ENCODE results near the gene NELFCD.
A peak's percentile ranks its signal among the peaks of the same experiment; 100 is the strongest.
"Not testable (repeated sequence)": the region's sequence is repeated elsewhere in the genome, so short reads cannot be mapped to it uniquely, and the experiment has no call there.

NELFCD gene

DNA sequence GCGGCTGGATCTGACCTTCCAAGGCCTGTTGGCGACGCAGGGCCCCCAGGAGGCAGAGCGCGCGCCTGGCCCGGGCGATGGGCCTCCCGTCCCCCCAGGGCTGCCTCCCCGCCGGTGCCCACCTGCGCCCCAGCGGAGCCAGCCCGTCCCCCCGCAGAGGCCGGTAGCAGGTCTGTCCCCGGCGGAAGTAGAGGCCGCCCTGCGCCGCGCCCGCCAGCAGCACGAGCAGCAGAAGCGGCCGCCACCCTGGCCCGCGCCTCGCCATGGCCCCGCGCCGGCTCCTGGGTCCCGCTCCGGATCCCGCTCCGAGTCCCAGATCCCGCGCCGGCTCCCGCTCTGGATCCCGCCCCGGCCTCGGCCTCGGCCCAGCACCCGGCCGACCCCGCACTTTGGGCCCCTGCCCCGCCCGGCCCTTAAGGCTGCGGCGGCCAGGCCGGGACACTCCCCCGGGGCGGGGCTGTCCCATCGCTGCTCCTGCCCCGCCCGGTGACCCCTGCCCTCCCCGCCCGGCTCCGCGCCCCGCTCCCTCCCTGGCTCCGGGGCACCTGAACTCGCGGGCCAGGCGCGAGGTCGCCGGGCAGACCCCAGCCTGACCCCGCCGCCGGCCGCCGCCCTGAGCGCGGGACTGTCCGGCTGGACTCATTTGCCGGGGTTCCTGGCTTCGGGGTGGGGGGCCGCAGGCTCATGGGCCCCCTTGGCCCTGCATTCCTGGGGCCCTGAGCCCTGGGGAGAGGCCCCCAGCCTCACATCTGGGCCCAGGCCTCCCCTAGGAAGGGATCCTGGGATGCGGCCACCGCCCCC, 26.0 kb downstream of the NELFCD start, which contains the start of gene CTSZ:
Gene CTSZ, minus strand, starts transcription at position 391 of the 801 bp plus-strand sequence. Its CDS starts 126 bp downstream, at position 265.
- TF ChIP-seq Cebpa-rat (IDR thresholded peaks at IDR 0.05), result no peak
- Histone ChIP-seq H3K27me3 (peaks cover 23% of the 10 kb centered on the region), H3K27ac (peak within 1 kb of the TSS; percentile 73), H3K4me3 (peak within 1 kb of the TSS; percentile 66), H3K9me3 (no peaks in the 10 kb centered on the region), H3K36me3 (no peaks in the 10 kb centered on the region), H3K4me1 (peaks cover 66% of the 10 kb centered on the region), H3K9ac (peak within 1 kb of the TSS; percentile 74), H3K4me2 (peak within 1 kb of the TSS; percentile 94), H4K20me1 (peaks cover 25% of the 10 kb centered on the region; the same call in 1 of the 2 replicates)

DNA sequence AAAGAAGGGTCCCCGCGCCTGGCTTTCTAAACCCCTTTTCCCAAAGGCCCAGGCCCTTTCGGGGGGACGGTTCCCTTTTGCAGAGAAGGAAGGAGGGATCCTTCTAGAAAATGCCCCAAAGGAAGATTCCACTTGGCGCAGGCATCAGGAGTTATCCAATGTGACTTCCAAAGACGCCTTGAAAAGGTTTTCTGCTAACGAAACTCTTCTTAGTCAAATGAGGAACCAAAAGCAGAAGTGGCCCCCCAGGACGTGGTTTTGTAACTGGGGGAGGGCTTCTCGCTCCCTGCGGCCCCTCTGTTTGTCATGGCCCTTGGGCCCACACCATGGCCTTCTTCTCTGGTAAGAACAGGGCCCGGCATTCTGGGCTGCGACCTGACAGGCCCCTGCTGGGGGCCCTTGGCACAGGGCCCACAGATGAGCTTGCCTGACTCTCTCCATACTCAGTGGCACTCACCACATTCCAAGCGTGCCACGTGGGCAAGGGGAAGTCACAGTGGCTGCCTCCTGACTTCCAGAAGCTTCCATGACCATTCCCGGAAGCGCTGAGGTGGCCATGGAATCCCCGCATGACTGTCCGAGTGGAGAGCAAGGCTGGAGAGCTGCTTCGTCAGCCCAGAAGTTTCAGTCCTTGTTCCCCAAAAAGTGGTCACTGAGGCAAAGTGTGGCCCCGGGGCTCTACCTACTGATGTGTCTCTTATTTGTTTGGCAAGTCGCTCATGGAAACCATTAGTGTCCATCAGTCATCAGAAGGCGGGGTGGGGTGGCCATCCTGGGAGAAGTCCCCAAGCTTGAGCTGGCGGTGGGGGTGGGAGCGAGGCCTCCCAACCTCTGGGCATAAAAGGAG, 26.8 kb downstream of the NELFCD start:
- Histone ChIP-seq H3K9me3 (no peaks in the 10 kb centered on the region), H3K9ac (peak overlapping the region; percentile 74), H3K4me1 (peaks cover 62% of the 10 kb centered on the region), H3K27me3 (peaks cover 23% of the 10 kb centered on the region), H3K4me3 (peak overlapping the region; percentile 66), H3K36me3 (no peaks in the 10 kb centered on the region), H4K20me1 (peaks cover 25% of the 10 kb centered on the region; the same call in 1 of the 2 replicates), H3K4me2 (peak overlapping the region; percentile 94), H3K27ac (peak overlapping the region; percentile 73)
- no peak for TF ChIP-seq Cebpa-rat (IDR thresholded peaks at IDR 0.05)

DNA sequence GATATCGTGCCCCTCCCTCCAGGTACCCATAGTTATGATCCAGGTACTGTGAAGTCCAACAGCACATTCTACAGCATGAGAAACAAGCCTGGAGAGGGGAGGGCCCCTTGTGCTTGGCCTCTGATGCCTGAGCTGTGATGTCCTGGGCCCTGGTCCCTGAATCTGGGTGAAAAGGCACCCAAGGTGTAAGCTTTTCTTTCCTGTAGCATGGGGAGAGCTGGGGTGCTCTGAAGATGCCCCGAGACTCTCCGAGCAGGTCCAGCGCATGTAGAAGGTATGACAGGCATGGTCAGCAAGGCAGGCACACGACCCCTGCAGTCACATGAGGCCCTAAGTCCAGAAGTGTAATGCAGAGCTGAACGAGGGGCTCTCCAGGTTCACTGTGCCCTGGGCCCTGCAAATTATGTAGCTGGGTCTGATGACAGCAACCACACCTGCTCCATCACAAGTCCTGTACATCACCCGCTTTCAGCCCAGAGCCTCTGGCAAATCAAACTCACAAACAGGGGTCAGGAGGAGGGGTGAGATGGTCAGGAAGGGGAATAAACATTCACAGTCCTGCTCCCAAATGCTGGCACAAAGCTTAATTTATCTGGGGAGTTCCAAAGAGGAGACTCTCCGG, 27.8 kb downstream of the NELFCD start:
- Histone ChIP-seq H3K9ac (no peak overlapping the region), H3K27ac (no peak overlapping the region)

DNA sequence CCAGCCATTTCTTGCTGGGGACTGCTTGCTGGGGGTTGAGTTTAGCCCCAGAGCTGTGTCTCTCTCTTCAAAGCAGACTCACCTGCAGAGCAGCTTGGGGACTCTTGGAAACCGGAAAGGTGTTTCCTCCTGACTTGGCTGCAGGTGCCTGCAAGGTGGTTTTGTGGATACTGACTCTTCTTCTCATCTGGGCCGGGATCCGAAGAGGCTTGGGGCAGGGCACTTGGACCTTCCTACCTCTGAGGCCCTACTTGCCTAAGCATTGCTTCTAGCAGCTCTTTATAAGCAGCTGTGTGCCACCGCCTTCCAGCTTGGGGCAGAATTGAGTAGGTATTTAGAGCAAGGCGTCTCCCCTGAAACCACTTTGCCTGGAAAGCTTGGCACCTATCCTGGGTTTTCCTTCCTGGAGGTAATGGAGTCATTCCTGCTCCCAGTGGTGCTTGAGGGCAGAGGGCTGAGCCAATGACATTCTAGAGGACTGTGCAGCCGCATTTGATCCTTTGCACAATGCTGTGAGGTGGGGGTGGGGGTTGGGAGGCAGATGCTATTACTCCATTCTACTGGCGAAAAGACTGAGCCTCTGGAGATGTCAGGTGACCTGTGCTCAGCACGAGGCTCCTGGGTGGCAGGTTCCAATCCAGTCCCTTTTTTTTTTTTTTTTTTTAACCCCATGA, 29.4 kb downstream of the NELFCD start:
- no peak overlapping the region for H3K9ac ChIP-seq
- peaks cover 50% of the 10 kb centered on the region for H3K4me1 ChIP-seq
- no peak for TF ChIP-seq Cebpa-rat (IDR thresholded peaks at IDR 0.05)
- no peak overlapping the region for H3K27ac ChIP-seq
- H3K4me3 ChIP-seq, result no peak overlapping the region
- H3K36me3 ChIP-seq, result no peaks in the 10 kb centered on the region
- H3K27me3 ChIP-seq, result peaks cover 23% of the 10 kb centered on the region
- peaks cover 9% of the 10 kb centered on the region; the same call in 1 of the 2 replicates for H4K20me1 ChIP-seq
- H3K9me3 ChIP-seq, result no peaks in the 10 kb centered on the region
- no peak overlapping the region for H3K4me2 ChIP-seq

More for the DNA sequence above, 27.8 kb downstream of the NELFCD start:
- Histone ChIP-seq H3K4me3 (no peak overlapping the region), H3K36me3 (no peaks in the 10 kb centered on the region), H3K27me3 (peaks cover 23% of the 10 kb centered on the region), H3K4me1 (peaks cover 55% of the 10 kb centered on the region), H4K20me1 (peaks cover 23% of the 10 kb centered on the region; the same call in 1 of the 2 replicates), H3K9me3 (no peaks in the 10 kb centered on the region), H3K4me2 (peak overlapping the region; percentile 94)
- no peak for TF ChIP-seq Cebpa-rat (IDR thresholded peaks at IDR 0.05)

DNA sequence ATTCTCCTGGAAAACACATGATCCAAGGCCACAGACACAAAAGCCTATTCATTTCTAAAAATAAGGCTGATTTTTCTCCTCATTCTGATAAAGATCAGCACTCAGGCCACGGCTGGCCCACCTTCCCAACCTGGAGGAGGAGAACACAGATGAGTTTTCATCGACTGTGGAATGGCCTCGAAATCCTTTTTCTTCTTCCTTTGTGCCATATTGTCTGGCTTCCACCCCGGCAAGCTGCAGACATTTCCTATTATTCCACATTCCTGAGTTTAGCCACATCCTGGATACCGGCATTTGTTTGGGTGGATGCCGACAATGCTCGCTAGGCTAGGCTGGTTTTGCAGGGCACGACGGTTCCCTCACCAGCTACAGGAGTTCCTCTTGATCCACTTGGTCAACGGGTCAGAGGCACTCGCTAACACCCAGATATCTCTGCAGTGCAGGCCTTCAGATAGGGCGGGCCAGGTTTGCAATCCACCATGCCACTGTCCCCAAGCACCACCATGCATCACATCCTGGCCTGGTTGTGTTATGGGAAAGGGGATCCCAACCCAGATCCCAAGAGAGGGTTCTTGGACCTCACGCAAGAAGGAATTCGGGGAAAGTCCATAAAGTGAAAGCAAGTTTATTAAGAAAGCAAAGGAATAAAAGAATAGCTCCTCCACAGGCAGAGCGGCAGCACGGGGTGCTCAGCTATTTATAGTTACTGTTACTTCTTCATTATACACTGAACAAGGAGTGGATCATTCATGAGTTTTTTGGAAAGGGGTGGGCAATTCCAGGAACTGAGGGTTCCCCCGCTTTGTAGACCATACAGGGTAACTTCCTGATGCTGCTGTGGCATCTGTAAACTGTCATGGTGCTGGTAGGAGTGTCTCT, 30.2 kb downstream of the NELFCD start:
- peaks cover 19% of the 10 kb centered on the region for H3K27me3 ChIP-seq
- H3K9me3 ChIP-seq, result no peaks in the 10 kb centered on the region
- no peaks in the 10 kb centered on the region for H3K36me3 ChIP-seq
- H3K4me3 ChIP-seq, result no peak overlapping the region
- no peak overlapping the region for H3K4me2 ChIP-seq
- H4K20me1 ChIP-seq, result 0 out of 2 replicates have a peak, but pooled peaks cover 1% of the 10 kb centered on the region
- peaks cover 49% of the 10 kb centered on the region for H3K4me1 ChIP-seq
- H3K27ac ChIP-seq, result no peak overlapping the region
- no peak overlapping the region for H3K9ac ChIP-seq
- no peak for TF ChIP-seq Cebpa-rat (IDR thresholded peaks at IDR 0.05)

DNA sequence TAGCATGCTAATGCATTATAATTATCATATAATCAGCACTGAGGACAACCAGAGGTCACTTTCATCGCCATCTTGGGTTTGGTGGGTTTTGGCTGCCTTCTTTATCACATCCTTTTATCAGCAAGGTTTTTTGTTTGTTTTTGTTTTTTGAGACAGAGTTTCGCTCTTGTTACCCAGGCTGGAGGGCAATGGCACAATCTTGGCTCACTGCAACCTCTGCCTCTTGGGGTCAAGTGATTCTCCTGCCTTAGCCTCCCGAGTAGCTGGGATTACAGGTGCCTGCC, 30.8 kb downstream of the NELFCD start:
- H3K27ac ChIP-seq, H3K4me3 ChIP-seq, H3K36me3 ChIP-seq, H3K4me2 ChIP-seq, H3K9ac ChIP-seq, H3K9me3 ChIP-seq, H4K20me1 ChIP-seq: not testable (repeated sequence)
- H3K4me1 ChIP-seq, result peaks cover 49% of the 10 kb centered on the region
- H3K27me3 ChIP-seq, result peaks cover 13% of the 10 kb centered on the region

DNA sequence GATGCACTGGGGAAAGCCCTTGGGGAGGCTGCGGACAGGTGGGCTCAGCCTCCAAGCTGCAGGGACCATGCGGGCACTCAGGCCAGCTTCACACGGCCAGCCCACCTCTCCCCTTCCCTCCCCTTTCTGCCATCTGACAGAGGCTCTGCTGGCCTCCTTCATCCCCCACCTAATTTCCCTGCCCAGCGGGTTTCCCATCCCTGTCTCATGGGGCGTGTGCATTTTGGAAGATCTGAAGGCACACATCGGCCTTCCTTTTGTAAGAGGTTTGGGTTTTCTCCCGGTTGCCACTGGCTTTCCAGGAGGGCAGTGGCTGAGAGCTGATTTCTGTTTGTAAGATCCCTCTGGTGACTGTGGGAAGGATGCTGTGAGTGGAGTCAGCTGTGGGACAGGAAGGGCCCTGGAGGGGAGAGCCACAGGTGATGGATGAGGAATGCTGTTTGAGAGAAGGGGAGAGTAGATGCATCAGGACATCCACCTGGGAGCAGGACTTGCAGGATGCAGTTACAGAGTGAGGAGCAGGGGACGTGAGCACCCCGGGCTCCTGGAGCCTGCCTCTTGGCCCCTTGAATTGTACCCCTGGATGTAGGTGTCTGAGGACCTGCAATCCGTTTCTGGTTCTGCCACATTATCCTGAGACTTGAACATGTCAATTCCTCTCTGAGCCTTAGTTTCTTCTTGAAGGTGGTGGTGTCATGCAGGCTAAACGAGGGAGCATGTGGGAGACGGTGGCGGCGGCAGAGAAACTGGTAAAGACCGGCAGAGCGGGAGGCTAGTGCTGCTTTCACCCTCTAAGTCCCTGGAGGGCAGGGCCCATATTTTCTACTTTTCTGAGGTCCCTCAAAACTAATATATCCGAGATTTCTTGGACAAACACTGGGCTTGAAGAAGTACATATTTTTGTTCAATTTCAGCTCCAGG, 32.2 kb downstream of the NELFCD start:
- no peaks in the 10 kb centered on the region for H4K20me1 ChIP-seq
- no peak overlapping the region for H3K4me2 ChIP-seq
- H3K27ac ChIP-seq, result no peak overlapping the region
- no peaks in the 10 kb centered on the region for H3K36me3 ChIP-seq
- no peaks in the 10 kb centered on the region; the same call in 1 of the 2 replicates for H3K27me3 ChIP-seq
- no peak for TF ChIP-seq Cebpa-rat (IDR thresholded peaks at IDR 0.05)
- H3K4me1 ChIP-seq, result peaks cover 44% of the 10 kb centered on the region
- H3K9ac ChIP-seq, result no peak overlapping the region
- no peaks in the 10 kb centered on the region for H3K9me3 ChIP-seq
- no peak overlapping the region for H3K4me3 ChIP-seq

All from BLaER1 (cell line).